CD4-positive, CD25-positive, alpha-beta regulatory T cell (primary cell): Measurements from ENCODE around the gene HCN3. TPM values are rescaled to one million over a fixed set of nuclear protein-coding genes. Genes with fewer than 3 reads are reported as not detected.
A peak's percentile ranks its signal among the peaks of the same experiment; 100 is the strongest.

ENCODE experiments used
- ATAC-seq, 2 donors: fragments of 150-1000 bp; cut with Tn5 transposase; one replicate each; pipeline ENCODE4 v1.10.0; 2021; ENCODE audit warnings: low read depth in 2 of 2, moderate number of reproducible peaks in 2 of 2, moderate library complexity in 1 of 2
- DNase-seq, 3 donors: peaks; one replicate each; pipeline versions ENCODE4 v3.0.0 to v3.0.0-alpha.2; 2012 to 2022; ENCODE audit warnings: mixed read lengths in 1 of 3
- H3K27ac ChIP-seq: one replicate; pipeline ENCODE4 v1.7.0; 2013; ENCODE audit warnings: mild to moderate bottlenecking, low read length; ENCODE audit not compliant: insufficient read depth, poor library complexity, severe bottlenecking
- H3K27me3 ChIP-seq: one replicate; pipeline ENCODE4 v1.7.0; 2013; ENCODE audit warnings: low read length; ENCODE audit not compliant: control insufficient read depth, insufficient read depth
- H3K36me3 ChIP-seq: one replicate; pipeline ENCODE4 v1.7.0; 2013; ENCODE audit warnings: mild to moderate bottlenecking, low read length, moderate library complexity; ENCODE audit not compliant: control insufficient read depth, insufficient read depth
- H3K4me1 ChIP-seq: 2 replicates; pipeline ENCODE4 v1.7.0; 2013; ENCODE audit warnings: mild to moderate bottlenecking, low read length; ENCODE audit not compliant: insufficient read depth, control insufficient read depth, poor library complexity, severe bottlenecking
- H3K4me3 ChIP-seq: one replicate; pipeline ENCODE4 v1.7.0; 2013; ENCODE audit warnings: low read depth, mild to moderate bottlenecking, low read length, moderate library complexity
- H3K9me3 ChIP-seq, 2 experiments: 1 replicate in 1 of 2; 2 replicates in 1 of 2; pipeline ENCODE4 v1.7.0; 2013; ENCODE audit warnings: low read length in 2 of 2, mild to moderate bottlenecking in 1 of 2, moderate library complexity in 1 of 2; ENCODE audit not compliant: control insufficient read depth in 2 of 2
- H3K27ac Mint-ChIP-seq, 3 donors: one replicate each; pipeline ENCODE4 v1.8.0; 2020 to 2022; ENCODE audit warnings: mild to moderate bottlenecking in 3 of 3, mixed read lengths in 3 of 3, moderate library complexity in 2 of 3
- H3K27me3 Mint-ChIP-seq: one replicate; pipeline ENCODE4 v1.8.0; 2022; ENCODE audit warnings: mild to moderate bottlenecking, mixed read lengths
- H3K36me3 Mint-ChIP-seq: one replicate; pipeline ENCODE4 v1.8.0; 2020; ENCODE audit warnings: mixed read lengths
- H3K4me1 Mint-ChIP-seq, 4 donors: one replicate each; pipeline ENCODE4 v1.8.0; 2020 to 2022; ENCODE audit warnings: mixed read lengths in 4 of 4, mild to moderate bottlenecking in 1 of 4
- H3K4me3 Mint-ChIP-seq, 4 donors: one replicate each; pipeline ENCODE4 v1.8.0; 2020 to 2022; ENCODE audit warnings: mild to moderate bottlenecking in 4 of 4, mixed read lengths in 4 of 4, moderate library complexity in 3 of 4
- H3K9me3 Mint-ChIP-seq, 7 donors: one replicate each; pipeline ENCODE4 v1.8.0; 2020 to 2022; ENCODE audit warnings: mixed read lengths in 7 of 7, mild to moderate bottlenecking in 3 of 7, moderate library complexity in 2 of 7
- polyA plus RNA-seq, 4 donors: library from polyadenylated mRNA; unstranded; fragments of 300-500 nt; fragmentation: Illumina TruSeq; gene quantifications; one replicate each; pipeline ENCODE4 v1.2.3, GENCODE V29; 2021
- total RNA-seq: library from RNA; stranded (reverse); gene quantifications from one replicate; pipeline ENCODE4 v1.2.3, GENCODE V29; 2022

HCN3 gene
- total and polyA plus RNA-seq, 5 donors from 2014 or later, result 0.07 to 1.5 (median 0.13) TPM; not detected in 1

DNA sequence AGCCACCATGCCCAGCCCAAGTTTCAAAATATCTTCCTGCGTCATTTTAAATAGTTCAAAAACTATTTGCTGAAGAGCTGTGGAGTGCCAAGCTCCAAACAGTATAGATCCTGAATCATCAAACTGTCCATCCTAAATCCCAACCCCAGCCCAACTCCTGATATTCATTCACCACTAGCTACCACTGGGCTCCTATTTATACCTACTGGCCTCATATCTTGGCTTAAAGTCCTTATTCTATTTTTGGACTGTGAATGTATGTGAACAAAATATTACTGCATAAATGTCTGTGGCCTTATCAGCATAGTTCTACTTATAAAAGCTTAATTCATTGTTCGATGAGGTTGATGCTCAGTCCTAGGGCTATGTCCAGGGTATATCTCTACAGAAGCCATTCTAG is 9.9 kb upstream of the HCN3 start:
- H3K36me3 ChIP-seq, result peaks cover 66% of the 10 kb centered on the region

GRCh38 chr1:155268630-155269029 is 8.6 kb upstream of the HCN3 start:
- Mint-ChIP-seq H3K27ac (no peak overlapping the region), H3K4me1 (peaks cover 12 to 29% (median 17%) of the 10 kb centered on the region in 4 donors)
- ATAC-seq, result no peak

More for the DNA sequence above, 9.9 kb upstream of the HCN3 start:
- H3K27me3 Mint-ChIP-seq, result no peaks in the 10 kb centered on the region
- Histone ChIP-seq H3K4me1 (peaks cover 13% of the 10 kb centered on the region), H3K27me3 (no peaks in the 10 kb centered on the region), H3K9me3 (no peaks in the 10 kb centered on the region), H3K27ac (no peak overlapping the region), H3K4me3 (no peak overlapping the region)
- peak overlapping the region in 2 of 4 donors; percentile 58 to 66 for H3K4me3 Mint-ChIP-seq
- DNase-seq (no peak), ATAC-seq (no peak)
- no peak overlapping the region for H3K27ac Mint-ChIP-seq
- no peaks in the 10 kb centered on the region for H3K9me3 Mint-ChIP-seq
- H3K4me1 Mint-ChIP-seq, result peaks cover 8 to 31% (median 12%) of the 10 kb centered on the region in 4 donors
- H3K36me3 Mint-ChIP-seq, result peaks cover 58% of the 10 kb centered on the region

DNA sequence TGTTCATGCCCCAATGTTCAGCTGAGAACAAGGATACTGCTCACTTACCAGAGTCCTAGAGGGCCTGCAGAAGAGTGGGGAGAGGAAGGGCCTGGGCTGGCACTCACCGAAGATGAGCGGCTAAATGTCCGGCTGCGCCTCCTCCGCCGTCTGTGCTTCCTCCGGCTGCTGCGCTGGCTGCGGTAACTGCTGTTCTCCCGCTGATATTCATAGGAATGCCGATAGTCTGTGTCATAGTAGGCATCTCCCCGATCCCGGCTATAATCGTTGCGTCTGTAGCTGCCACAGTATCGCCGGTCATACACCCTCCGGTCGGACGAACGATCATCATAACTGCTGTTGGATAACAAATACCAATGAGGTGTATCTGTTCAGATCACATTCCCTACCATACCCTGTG is 7.9 kb upstream of the HCN3 start:
- no peak for DNase-seq
- peaks cover 57% of the 10 kb centered on the region for H3K36me3 ChIP-seq
- peaks cover 46% of the 10 kb centered on the region for H3K36me3 Mint-ChIP-seq

More at GRCh38 chr1:155268630-155269029, 8.6 kb upstream of the HCN3 start:
- Histone ChIP-seq H3K27me3 (no peaks in the 10 kb centered on the region), H3K27ac (no peak overlapping the region), H3K4me1 (peaks cover 16% of the 10 kb centered on the region), H3K36me3 (peaks cover 62% of the 10 kb centered on the region), H3K9me3 (no peaks in the 10 kb centered on the region), H3K4me3 (no peak overlapping the region)
- no peak for DNase-seq
- Mint-ChIP-seq H3K27me3 (no peaks in the 10 kb centered on the region), H3K9me3 (no peaks in the 10 kb centered on the region), H3K36me3 (peaks cover 50% of the 10 kb centered on the region), H3K4me3 (no peak overlapping the region)

GRCh38 chr1:155272466-155273342 is 4.6 kb upstream of the HCN3 start:
- Mint-ChIP-seq H3K27me3 (no peaks in the 10 kb centered on the region), H3K9me3 (no peaks in the 10 kb centered on the region), H3K4me3 (peak overlapping the region; percentile 93 to 99 (median 97)), H3K4me1 (peaks cover 21 to 46% (median 29%) of the 10 kb centered on the region in 4 donors), H3K27ac (peak overlapping the region; percentile 94 to 98 (median 97)), H3K36me3 (peaks cover 24% of the 10 kb centered on the region)
- ATAC-seq, result peak; percentile 14 to 15
- Histone ChIP-seq H3K4me3 (peak overlapping the region; percentile 94), H3K36me3 (peaks cover 28% of the 10 kb centered on the region), H3K4me1 (peaks cover 35% of the 10 kb centered on the region), H3K9me3 (no peaks in the 10 kb centered on the region), H3K27me3 (no peaks in the 10 kb centered on the region), H3K27ac (peak overlapping the region; percentile 93)
- DNase-seq, result no peak

More for the DNA sequence above, 7.9 kb upstream of the HCN3 start:
- peak overlapping the region in 2 of 4 donors; percentile 24 to 74 for H3K4me3 Mint-ChIP-seq
- H3K27ac ChIP-seq, result no peak overlapping the region
- H3K27me3 ChIP-seq, result no peaks in the 10 kb centered on the region
- H3K27ac Mint-ChIP-seq, result no peak overlapping the region
- ATAC-seq, result no peak
- H3K9me3 Mint-ChIP-seq, result no peaks in the 10 kb centered on the region
- H3K4me1 ChIP-seq, result peaks cover 20% of the 10 kb centered on the region
- H3K9me3 ChIP-seq, result no peaks in the 10 kb centered on the region
- no peaks in the 10 kb centered on the region for H3K27me3 Mint-ChIP-seq
- H3K4me3 ChIP-seq, result no peak overlapping the region
- H3K4me1 Mint-ChIP-seq, result peaks cover 12 to 32% (median 20%) of the 10 kb centered on the region in 4 donors

GRCh38 chr1:155273343-155274245 is 3.7 kb upstream of the HCN3 start, which contains the start of gene CLK2:
Gene CLK2, minus strand, starts transcription at chr1:155273504. Its CDS starts 2,527 bp downstream, at chr1:155270977.
- Mint-ChIP-seq H3K27ac (peak within 1 kb of the TSS; percentile 94 to 98 (median 97)), H3K9me3 (no peaks in the 10 kb centered on the region), H3K4me3 (peak within 1 kb of the TSS; percentile 93 to 99 (median 97)), H3K36me3 (peaks cover 17% of the 10 kb centered on the region), H3K27me3 (no peaks in the 10 kb centered on the region), H3K4me1 (peaks cover 21 to 54% (median 31%) of the 10 kb centered on the region in 4 donors)
- ATAC-seq, result peak; percentile 92
- Histone ChIP-seq H3K9me3 (no peaks in the 10 kb centered on the region), H3K4me1 (peaks cover 42% of the 10 kb centered on the region), H3K27ac (peak within 1 kb of the TSS; percentile 93), H3K36me3 (peaks cover 20% of the 10 kb centered on the region), H3K27me3 (no peaks in the 10 kb centered on the region), H3K4me3 (peak within 1 kb of the TSS; percentile 94)
- peak; percentile 92 to 98 (median 93) for DNase-seq

GRCh38 chr1:155277902-155278688 is 832 bp downstream of the HCN3 start:
- DNase-seq (peak; percentile 66 to 73 (median 71)), ATAC-seq (peak; percentile 25 to 27)
- Histone ChIP-seq H3K27ac (peak overlapping the region; percentile 55), H3K9me3 (no peaks in the 10 kb centered on the region), H3K4me3 (peak overlapping the region; percentile 18), H3K27me3 (no peaks in the 10 kb centered on the region), H3K36me3 (no peaks in the 10 kb centered on the region), H3K4me1 (peaks cover 30% of the 10 kb centered on the region)
- H3K4me1 Mint-ChIP-seq, result peaks cover 11 to 38% (median 18%) of the 10 kb centered on the region in 4 donors
- peak overlapping the region; percentile 78 to 90 (median 86) for H3K4me3 Mint-ChIP-seq
- no peaks in the 10 kb centered on the region for H3K36me3 Mint-ChIP-seq
- H3K27me3 Mint-ChIP-seq, result peaks cover 6% of the 10 kb centered on the region
- peak overlapping the region; percentile 38 to 70 (median 45) for H3K27ac Mint-ChIP-seq
- H3K9me3 Mint-ChIP-seq, result no peaks in the 10 kb centered on the region
